ENCODE results near the gene CHN1.

Gene CHN1

GRCh38 chr2:174771631-174772471, 233.3 kb downstream of the CHN1 start:
- DNase-seq (ENCODE audit: low read depth): peak; percentile 91
- no peak overlapping the region for H3K4me3 ChIP-seq (ENCODE audit: low read length)
- TF ChIP-seq CTCF (conservative IDR thresholded peaks at IDR 0.05; ENCODE audit: low read length): peak; percentile 89

- no peak overlapping the region for H3K4me3 ChIP-seq (ENCODE audit: low read length)
- DNase-seq (ENCODE audit: low read depth): no peak
- TF ChIP-seq CTCF (conservative IDR thresholded peaks at IDR 0.05; ENCODE audit: low read length): no peak
These were observed 234.0 kb downstream of the CHN1 start for GRCh38 chr2:174771136-174771535.

- no peak for DNase-seq (ENCODE audit: low read depth)
- no peak for TF ChIP-seq CTCF (conservative IDR thresholded peaks at IDR 0.05; ENCODE audit: low read length)
- no peak overlapping the region for H3K4me3 ChIP-seq (ENCODE audit: low read length)
These were observed 236.6 kb downstream of the CHN1 start for GRCh38 chr2:174768557-174768956.

- no peak for TF ChIP-seq CTCF (conservative IDR thresholded peaks at IDR 0.05; ENCODE audit: low read length)
- H3K4me3 ChIP-seq (ENCODE audit: low read length): no peak overlapping the region
- DNase-seq (ENCODE audit: low read depth): no peak
These were observed 238.9 kb downstream of the CHN1 start for GRCh38 chr2:174766271-174766670.

- no peak for DNase-seq (ENCODE audit: low read depth)
- no peak overlapping the region for H3K4me3 ChIP-seq (ENCODE audit: low read length)
- no peak for TF ChIP-seq CTCF (conservative IDR thresholded peaks at IDR 0.05; ENCODE audit: low read length)
These were observed 239.6 kb downstream of the CHN1 start for GRCh38 chr2:174765576-174765975.

- no peak for TF ChIP-seq CTCF (conservative IDR thresholded peaks at IDR 0.05; ENCODE audit: low read length)
- DNase-seq (ENCODE audit: low read depth): peak; percentile 50
- no peak within 1 kb of the TSS for H3K4me3 ChIP-seq (ENCODE audit: low read length)
These were observed 240.6 kb downstream of the CHN1 start, which contains the start of gene CHRNA1 for GRCh38 chr2:174764280-174765255. CHRNA1 (minus strand) TSS chr2:174764472; CDS start chr2:174764394, 78 bp downstream.
